Bone marrow (tissue), 2 donors: ENCODE measurements around the gene PALLD.
"Not testable (repeated sequence)": the region's sequence is repeated elsewhere in the genome, so short reads cannot be mapped to it uniquely, and the experiment has no call there.

Source experiments
- DNase-seq, 2 donors: peaks; one replicate each; lab custom pipeline; 2025; lab: John Stamatoyannopoulos, UW

Gene PALLD

DNA sequence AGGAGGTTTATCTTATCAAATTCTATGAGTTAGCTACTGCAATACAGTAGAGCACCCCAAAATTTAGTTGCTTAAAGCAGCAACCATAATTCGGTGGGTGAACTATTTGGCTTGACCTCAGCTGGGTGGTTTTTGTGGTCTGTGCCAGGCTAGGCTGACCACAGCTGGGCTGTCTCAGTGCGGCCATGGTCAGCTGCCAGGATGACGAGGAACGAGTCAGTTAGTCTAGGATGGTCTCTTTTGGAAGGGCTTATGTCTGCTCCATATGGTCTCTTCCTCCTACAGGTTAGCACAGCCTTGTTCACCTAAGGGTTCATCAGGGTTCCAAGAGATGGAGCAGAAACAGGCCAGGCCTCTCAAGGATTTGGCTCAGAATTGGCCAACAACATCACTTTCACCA is 210.4 kb downstream of the PALLD start:
- no peak for DNase-seq

DNA sequence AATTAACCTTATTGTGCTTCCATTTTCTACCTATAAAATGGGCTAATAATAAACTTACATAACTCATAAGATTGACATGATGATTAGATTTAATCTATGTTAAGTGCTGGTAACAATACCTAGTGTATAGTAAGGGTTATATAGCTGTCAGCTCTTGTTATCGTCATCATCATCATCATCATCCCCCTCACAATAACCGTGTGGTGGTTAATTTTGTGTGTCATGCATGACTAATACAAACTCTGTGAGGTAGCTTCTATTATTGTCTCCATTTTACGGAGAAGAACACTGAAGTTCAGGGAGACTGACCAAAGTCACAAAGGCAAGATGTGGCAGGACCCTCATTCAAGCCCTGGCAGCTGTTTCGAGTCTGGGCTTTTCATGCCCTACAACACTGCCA is 211.3 kb downstream of the PALLD start:
- DNase-seq = no peak

DNA sequence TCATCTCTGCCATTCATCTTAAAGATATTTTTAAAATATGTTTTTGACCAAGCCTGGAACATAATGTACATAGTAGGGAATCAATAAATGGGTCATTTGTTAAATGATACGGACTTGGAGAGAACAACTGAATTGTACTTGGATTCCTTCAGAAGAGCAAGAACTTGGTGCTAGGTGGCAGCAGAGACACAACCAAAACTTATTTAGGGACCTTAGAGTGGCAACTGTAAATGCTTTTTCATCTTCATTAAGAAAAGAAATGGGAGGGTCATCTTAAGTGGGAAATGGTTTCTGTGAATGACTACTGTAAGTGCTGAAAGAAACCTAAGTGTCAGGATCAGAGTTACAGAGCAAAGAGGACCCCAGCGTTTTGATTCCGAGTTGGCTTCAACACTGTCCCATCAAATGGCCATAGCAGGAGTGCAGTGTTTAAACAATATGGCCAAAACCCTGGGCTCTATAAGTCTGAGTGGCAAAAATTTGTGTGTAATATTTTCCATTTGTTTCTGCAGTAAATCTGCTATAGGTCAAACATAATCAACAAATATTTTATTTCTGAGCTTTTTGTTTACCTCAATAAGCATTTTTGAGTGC is 213.6 kb downstream of the PALLD start:
- DNase-seq = no peak

DNA sequence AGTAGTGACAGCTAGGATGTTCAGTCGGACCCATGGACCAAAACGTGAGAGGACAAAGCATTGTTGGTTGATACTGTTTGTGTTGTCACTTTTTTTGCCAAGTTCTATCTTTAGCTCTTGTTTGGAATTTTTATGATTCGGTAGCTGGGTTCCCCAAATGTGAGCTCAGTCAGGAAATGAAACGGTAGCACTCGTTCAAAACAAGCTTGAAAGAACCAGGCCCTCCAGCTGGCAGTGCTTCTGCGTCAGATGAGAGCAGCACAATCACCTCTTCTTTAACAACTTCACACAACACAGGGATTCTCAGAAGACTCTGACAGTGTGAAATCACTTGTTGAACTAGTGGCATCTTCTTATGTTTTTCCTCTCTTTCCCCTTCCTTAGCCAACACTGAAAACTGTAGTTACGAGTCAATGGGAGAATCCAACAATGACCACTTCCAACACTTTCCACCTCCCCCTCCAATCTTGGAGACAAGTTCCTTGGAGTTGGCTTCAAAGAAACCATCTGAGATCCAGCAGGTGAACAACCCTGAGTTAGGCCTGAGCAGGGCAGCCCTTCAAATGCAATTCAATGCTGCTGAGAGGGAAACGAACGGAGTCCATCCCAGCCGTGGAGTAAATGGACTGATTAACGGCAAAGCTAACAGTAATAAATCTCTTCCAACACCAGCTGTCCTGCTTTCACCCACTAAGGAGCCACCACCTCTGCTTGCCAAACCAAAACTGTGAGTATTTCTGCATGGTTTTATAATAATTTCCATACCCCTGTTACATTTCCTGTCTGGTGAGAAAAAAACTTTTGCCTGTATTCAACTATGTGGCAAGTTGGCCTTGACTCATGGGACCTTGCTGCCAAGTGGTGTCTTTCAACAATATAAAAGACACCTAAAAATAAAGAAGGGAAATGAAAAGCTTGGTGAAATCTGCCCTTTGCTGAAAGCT is 214.6 kb downstream of the PALLD start:
- no peak for DNase-seq

DNA sequence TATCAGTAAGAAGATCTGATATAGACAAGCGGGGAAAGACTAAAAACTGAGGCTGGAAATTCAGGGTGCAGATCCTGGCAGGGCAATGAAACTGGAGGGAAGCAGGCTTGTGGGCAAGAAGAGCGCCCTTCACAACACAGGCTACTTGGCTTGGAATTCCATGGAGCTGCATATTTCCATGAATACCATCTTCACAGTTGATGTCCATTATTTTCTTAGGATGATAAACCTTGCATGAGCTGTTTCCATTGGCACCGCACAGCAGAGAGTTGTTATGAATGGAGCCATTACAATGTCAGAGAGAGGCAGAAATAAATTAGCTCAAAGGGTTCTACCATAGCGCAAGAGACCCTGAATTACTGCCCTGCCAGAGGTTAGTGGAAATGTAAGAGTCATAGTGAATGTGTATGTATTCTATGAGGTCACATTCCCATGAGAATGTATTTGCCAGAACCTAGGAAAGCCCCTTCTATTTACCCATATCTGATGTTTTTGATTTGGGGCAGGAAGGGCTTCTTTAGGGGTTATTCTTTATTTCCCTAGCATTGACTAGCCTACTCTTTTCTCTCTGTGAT is 215.6 kb downstream of the PALLD start:
- no peak for DNase-seq

DNA sequence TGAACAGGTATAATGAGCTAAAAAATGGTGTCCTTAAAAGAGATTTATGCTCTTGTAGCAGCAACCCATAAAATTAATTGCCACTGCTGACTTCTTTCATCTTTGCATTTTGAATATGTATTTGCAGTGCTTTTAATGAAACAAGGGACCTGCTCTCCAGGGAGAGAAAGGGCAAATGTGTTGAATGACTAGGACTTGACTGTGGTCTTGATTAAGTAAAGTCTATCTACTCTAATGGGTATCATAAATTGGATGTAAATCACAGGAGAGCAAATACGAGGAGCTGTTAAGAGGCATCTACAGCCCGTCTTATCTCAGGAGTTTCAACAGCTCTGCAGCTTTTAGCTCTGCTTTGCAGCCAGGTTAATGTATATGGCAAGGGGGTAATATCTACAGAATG is 216.4 kb downstream of the PALLD start:
- DNase-seq = no peak

DNA sequence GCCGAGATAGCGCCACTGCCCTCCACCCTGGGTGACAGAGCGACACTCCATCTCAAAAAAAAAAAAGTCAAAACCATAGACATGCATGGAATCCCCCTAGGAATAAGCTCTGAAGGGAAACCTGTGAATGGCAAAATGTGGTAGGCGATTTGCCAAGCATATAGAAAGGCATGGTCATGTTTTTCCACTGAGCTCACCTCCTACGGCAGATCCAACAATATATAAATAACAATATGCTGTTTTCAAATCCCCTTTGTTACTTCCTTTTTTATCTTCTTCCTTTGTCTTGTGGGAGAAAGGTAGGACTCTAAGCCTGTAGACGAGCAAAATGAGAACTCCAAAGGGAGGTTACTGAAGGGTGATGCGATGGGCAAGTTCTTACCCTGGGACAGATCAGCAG is 219.0 kb downstream of the PALLD start:
- DNase-seq = no peak

DNA sequence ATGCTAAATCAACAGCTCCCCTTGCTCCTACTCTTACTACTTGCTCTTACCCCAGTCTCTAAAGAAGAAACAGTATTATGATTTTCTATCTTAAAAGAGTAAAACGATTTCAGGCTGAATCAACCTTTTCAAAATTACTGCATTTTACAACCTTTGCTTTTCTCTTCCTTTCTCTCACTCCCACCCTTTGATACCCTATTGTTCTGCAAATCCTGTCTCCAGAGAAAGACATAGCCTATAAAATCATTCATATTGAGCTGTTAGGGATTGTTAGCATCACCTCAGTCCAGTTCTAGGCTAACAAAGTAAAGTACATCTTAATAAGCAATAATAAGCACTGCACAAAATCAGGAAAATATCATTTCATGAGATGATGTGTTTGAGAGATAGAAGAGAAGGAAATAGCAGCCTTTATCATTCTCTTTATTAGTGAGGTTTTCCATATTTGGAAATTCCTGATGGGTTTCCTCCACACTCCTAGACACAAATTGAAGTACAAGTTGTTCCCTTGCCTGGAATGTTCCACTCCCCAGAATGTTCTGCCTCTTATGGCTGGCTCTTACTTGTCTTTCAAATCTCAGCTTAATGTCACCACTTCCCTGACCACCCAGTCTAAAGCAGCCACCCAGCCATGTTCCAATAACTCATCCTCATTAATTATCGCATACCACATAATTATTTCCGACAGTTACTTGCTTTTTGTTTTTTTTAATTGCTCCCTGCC is 219.7 kb downstream of the PALLD start:
- no peak for DNase-seq

DNA sequence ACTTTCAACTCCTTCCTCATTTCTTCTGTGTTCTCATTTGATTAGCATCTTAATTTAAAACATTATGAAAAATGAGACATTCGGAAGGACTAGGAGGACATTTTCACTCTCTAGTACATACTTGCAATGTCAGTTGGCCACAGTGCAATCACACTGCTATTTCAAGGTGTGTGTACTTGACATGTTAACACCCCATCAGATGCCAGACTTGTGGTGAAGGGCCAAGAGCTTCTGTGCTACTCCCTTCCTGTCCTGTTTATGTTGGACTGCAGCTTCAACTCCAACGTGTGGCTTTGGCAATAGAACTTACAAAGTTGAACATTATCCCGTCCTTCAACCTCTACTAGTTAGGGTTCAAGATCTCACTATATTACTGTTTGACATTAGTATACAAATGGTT is 221.0 kb downstream of the PALLD start:
- no peak for DNase-seq

DNA sequence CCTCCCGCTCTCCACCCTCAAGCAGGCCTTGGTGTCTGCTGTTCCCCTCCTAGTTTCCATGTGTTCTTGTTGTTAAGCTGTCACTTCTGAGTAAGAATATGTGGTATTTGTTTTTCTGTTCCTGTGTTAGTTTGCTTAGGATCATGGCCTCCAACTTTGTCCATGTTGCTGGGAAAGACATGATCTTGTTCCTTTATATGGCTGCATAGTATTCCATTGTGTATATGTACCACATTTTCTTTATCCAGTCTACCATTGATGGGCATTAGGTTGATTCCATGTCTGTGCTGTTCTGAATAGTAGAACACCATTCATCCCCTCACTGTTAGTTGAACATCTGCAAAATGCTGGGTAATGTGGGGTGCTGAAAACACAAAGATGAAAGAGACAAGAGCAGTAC is 222.9 kb downstream of the PALLD start:
- no peak for DNase-seq

DNA sequence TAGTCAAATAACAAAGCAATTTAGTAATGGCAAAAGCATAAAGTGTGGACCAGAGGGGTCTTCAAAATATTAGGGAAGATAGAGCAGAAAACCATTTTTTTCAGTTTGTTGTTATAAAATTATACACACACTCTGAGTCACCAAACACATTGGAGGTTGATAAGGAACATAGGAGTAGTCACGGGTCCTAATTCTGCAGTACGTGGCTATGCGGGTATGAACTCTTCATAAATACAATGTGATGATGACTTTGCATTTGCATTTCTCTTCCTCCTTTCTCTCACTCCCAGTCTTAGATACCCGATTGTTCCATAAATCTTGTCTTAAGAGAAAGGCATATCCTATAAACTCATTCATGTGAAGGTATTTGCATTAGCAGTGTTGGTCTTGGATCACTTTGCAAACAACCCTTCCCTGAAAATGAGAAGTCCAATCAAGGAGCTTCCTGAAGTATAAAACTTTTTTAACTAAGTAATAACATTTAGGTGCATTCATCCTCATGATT is 223.6 kb downstream of the PALLD start:
- no peak for DNase-seq

DNA sequence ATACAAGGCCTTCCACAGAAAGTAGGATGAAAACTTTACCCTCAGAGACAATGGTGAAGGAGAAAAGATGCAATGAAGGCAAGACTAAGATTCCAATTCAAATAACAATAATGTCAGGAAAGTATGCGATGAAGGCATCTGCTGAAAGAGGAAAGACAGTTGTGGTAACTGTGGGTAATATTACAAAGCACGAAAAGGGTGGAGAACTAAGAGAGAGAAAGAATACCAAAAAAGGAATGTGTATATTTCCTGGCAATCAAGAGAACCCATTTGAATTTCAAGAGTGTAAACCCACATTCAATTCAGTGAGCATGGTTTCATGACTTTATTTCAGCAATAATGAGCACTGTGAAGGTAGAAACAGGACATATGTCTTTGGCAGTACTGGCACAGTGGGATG is 225.5 kb downstream of the PALLD start:
- DNase-seq = no peak

DNA sequence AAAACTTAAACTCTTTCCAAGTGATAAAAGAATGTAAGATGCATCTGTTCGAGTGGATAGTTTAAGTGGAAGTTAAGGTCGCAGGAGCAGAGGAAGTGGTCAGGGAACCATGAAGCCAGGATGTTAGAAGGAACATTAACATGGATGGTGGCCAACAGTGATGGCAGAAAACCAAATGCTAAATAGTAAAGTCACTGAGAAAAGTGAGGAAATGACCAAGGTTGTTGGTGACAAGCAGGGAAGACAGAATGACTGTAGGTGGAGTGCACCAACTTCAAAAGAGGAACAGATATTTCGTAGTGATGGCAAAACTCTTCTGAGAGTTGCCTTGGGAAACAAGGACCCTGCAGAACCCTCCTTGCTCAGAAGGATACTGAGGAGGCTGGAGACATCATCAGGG is 226.2 kb downstream of the PALLD start:
- DNase-seq = no peak

DNA sequence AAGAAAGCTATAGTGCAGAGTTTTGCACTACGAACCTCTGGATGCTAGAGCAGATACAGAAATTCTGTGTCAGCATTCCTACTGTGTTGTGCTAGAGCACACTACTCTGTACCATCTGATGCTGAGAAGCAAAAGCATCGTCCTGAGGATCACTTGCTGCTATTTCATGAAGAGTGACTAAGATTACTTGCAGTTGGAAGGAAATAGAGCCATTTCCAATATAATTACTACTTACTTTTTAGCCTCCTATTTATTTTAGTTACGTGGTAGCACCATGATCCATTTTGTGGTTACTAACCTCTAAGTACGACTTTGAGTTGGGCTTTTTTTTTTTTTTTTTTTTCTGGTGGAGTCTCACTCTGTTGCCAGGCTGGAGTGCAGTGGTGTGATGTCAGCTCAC is 226.7 kb downstream of the PALLD start:
- DNase-seq = no peak

DNA sequence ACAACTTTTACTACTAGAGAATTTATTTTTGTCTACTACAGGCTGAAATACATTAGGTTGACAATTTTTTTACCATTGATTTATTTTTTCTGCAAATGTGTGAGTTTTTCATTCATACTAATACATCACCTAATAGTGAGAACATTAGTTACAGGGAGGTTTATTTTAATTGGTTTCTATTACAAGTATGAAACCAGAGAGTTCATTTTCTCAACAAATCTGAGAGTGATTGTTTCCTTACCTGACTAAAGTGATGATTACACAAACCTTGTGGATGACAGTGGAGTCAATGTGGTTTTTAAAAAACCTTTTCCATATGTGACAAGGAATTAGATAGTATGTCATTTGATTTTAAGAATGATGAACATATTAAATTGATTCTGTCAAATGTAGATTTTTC is 227.4 kb downstream of the PALLD start:
- no peak for DNase-seq

DNA sequence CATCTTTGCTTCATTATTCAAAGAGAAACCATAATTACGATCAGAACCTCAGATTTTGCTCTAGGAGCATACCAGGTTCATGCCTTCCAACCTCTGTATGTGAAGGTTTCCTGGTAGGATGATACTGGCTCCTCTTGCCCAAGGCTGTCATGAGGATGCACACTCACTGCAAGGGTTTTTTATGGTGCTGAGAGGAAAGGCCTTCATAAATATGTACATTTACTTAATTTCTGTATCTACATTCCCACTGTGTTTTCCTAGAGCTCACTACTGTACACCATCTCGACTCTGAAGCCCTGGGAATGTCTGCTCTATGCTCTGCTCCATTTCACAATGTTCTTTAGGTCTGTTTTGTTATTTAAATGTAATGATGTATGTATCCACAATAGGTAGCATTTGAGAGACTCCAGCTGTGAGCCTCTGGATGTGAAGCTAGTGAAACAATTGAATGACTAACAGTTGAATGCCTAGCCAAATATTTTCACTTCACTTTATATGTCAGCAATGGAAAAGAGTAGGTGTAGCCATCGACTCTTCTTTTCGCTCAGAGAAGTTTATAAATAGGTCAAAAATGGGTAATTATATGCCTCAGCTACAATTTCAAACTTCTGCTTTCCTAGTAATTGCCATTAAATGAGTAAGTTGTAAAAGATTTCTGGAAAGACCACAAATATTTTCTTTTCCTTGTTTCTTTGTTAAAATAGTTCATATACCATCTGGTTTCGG is 228.0 kb downstream of the PALLD start:
- no peak for DNase-seq

DNA sequence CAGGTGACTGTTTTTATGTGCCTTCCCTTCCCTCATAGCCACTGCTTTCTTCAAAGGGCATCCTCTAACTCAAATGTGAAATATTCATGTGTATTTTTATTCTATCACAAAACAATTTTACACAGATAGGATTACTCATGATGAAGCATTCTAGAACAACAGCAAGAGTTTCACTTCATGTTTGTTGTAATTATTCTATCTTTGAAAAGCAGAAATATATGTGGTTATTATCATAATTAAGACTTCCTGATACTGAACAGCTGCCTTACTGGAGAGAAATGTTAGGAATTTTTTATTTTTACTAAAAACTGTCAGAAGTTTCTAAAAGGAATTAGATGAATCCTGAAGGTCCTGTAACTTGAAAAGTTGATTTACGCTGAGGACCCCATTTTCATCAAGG is 229.1 kb downstream of the PALLD start:
- DNase-seq = no peak

DNA sequence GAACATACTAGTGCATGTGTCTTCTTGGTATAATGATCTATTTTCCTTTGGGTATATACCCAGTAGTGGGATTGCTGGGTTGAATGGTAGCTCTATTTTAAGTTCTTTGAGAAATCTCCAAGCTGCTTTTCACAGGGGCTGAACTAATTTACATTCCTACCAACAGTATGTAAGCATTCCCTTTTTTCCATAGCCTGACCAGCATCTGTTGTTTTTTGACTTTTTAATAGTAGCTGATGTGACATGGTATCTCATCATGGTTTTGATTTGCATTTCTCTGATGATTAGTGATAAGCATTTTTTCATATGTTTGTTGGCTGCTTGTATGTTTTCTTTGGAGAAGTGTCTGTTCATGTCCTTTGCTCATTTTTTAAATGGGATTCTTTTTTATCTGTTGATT is 230.3 kb downstream of the PALLD start:
- DNase-seq = not testable (repeated sequence)

DNA sequence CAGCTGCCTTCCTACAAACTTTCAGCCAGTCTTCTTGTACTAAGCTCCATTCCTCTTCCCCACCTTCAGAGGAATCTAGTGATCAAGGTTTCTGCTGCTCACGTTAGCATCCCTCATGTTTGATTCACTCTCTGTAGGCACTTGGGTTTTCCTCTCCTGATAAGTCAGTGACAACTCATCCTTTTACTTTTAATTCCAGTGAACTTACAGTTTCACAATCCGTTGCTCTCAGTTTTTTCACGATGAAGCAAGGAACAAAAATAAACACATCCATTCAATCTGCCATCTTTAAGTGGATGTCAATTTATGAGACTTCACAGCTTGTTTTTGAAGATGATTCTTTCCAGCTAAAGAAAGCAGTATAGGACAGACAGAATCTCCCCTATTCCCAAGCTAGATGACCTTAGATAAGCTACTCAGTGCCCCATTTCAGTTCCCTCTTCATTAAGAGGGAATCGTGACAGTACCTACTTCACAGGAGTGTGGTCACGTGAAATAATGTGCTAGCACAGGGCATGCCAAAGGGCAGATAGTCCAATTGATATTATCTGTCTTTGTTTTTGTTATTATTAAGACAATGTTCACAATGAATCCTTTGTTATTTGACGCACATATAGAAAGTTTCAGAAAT is 234.3 kb downstream of the PALLD start:
- no peak for DNase-seq

DNA sequence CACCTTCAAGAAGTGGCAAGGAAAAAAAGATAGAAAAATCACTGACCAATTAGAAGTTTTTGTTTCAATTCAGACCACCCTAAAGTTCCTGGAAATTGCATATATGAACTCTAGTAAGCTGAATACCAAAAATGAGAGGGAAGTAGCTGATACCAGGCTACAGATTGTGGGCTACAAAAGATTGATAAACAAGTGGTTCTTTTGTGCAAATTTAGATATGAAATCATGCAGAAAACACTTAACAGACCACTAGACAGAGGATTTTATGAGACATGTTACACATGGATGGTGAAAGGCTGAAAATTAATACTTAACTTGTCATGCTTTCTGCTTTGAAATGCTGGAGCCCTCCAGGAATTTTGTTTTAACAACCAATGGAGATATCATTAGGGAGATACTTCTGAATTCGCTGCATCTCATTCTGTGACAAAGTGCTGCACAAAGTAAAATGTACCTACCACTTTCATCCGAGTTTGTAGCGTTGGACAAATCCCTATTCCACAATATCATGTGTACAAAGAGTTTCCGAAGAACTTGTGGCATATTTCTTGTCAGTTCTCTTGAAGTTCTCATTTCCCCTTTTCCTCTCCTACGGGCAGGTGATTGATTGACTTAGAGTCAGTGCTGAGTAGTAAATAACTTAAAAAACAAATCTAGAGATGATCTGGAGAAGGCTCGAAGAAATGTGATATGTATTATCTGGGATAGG is 235.0 kb downstream of the PALLD start:
- DNase-seq = no peak

DNA sequence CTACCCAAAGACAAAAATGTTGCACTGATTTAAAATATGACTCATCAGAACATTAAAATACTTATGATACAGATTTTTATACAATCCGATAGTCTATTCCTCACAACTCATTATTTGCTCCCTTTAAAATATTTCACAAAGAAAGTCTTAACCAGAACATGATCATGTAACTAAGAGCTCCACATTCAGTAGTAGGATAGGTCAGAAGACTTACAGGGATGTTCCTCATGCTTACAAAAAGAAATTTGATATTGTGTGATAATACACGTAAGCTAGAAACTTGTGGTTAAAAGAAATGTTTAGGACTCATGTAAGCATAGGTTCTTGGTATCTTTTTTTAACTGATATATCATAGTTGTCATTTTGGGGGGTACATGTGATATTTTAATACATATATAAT is 235.9 kb downstream of the PALLD start:
- DNase-seq = no peak
